Hepatocyte (in vitro differentiated cells): Measurements from ENCODE around the gene ARFGEF3. TPM values are rescaled to one million over a fixed set of nuclear protein-coding genes. Genes with fewer than 3 reads are reported as not detected.
"Not testable (repeated sequence)": the region's sequence is repeated elsewhere in the genome, so short reads cannot be mapped to it uniquely, and the experiment has no call there.

Experiments used
- DNase-seq: peaks from one replicate; pipeline ENCODE4 v3.0.0-alpha.2; 2016; ENCODE audit warnings: low spot score
- H2AFZ ChIP-seq: fragments of 200-600 bp; sonication (generic); 2 replicates; pipeline ENCODE4 v1.6.0; 2016; ENCODE audit warnings: antibody characterized with exemption, mild to moderate bottlenecking
- H3K27ac ChIP-seq: fragments of 200-600 bp; sonication (generic); 2 replicates; pipeline ENCODE4 v1.5.1; 2016; ENCODE audit warnings: mild to moderate bottlenecking
- H3K27me3 ChIP-seq: fragments of 200-600 bp; sonication (generic); 2 replicates; pipeline ENCODE4 v1.6.1; 2016
- H3K36me3 ChIP-seq: fragments of 200-600 bp; sonication (generic); replicated peaks from 2 replicates; pipeline ENCODE4 v1.5.1; 2016; ENCODE audit warnings: low read depth; ENCODE audit not compliant: insufficient read depth
- H3K4me1 ChIP-seq: fragments of 200-600 bp; sonication (generic); 2 replicates; pipeline ENCODE4 v1.5.1; 2016; ENCODE audit warnings: mild to moderate bottlenecking, moderate library complexity; ENCODE audit not compliant: insufficient read depth
- H3K4me2 ChIP-seq: fragments of 200-600 bp; sonication (generic); 2 replicates; pipeline ENCODE4 v1.6.0; 2016
- H3K4me3 ChIP-seq: fragments of 200-600 bp; sonication (generic); 2 replicates; pipeline ENCODE4 v1.5.1; 2016; ENCODE audit warnings: mild to moderate bottlenecking
- H3K79me2 ChIP-seq: fragments of 200-600 bp; sonication (generic); 2 replicates; pipeline ENCODE4 v1.6.0; 2017; ENCODE audit warnings: mild to moderate bottlenecking
- H3K9me2 ChIP-seq: fragments of 200-600 bp; sonication (generic); replicated peaks from 2 replicates; pipeline ENCODE4 v1.6.0; 2017; ENCODE audit warnings: mild to moderate bottlenecking; ENCODE audit not compliant: insufficient read depth
- H3K9me3 ChIP-seq: fragments of 200-600 bp; sonication (generic); 2 replicates; pipeline ENCODE4 v1.5.1; 2016; ENCODE audit warnings: low read depth, mild to moderate bottlenecking
- H4K20me1 ChIP-seq: fragments of 200-600 bp; sonication (generic); 2 replicates; pipeline ENCODE4 v1.6.0; 2016; ENCODE audit warnings: mild to moderate bottlenecking; ENCODE audit not compliant: insufficient read depth, poor library complexity, severe bottlenecking
- EZH2 ChIP-seq: fragments of 200-600 bp; sonication (generic); IDR thresholded peaks from 2 replicates; pipeline ENCODE4 v1.6.1; 2016; ENCODE audit warnings: antibody characterized with exemption, mild to moderate bottlenecking, borderline replicate concordance
- EZH2phosphoT487 ChIP-seq: fragments of 200-600 bp; sonication (generic); IDR thresholded peaks from one replicate; pipeline ENCODE4 v1.6.1; 2018; ENCODE audit warnings: antibody characterized with exemption, mild to moderate bottlenecking, low read depth, moderate library complexity; ENCODE audit not compliant: unreplicated experiment, severe bottlenecking
- WGBS: methylation state at CpG from one replicate; pipeline ENCODE4 v1.1.6; 2016; ENCODE audit warnings: low lambda C conversion rate; ENCODE audit errors: missing lambda C conversion rate; 5-methylcytosine and 5-hydroxymethylcytosine counted together
- polyA plus RNA-seq: library from polyadenylated mRNA; unstranded; fragments of >200 nt; fragmentation: Nextera tagmentation; extraction: Ambion mirVana; gene quantifications from 2 replicates; pipeline ENCODE4 v1.2.1, GENCODE V29; 2016
- total RNA-seq: library from RNA; depleted of rRNA; stranded (reverse); fragments of >200 nt; gene quantifications from 2 replicates; pipeline ENCODE4 v1.2.3, GENCODE V29; 2014
- TF ChIP-seq, protein P1 (sequence below): fragments of 200-600 bp; sonication (generic); IDR thresholded peaks from 2 replicates; pipeline ENCODE4 v1.5.1; 2016; ENCODE audit warnings: antibody characterized with exemption, mild to moderate bottlenecking; ENCODE audit not compliant: poor library complexity

The ARFGEF3 gene
- total and polyA plus RNA-seq, 2 experiments from 2014 or later: 0.83 to 3.9 TPM

DNA sequence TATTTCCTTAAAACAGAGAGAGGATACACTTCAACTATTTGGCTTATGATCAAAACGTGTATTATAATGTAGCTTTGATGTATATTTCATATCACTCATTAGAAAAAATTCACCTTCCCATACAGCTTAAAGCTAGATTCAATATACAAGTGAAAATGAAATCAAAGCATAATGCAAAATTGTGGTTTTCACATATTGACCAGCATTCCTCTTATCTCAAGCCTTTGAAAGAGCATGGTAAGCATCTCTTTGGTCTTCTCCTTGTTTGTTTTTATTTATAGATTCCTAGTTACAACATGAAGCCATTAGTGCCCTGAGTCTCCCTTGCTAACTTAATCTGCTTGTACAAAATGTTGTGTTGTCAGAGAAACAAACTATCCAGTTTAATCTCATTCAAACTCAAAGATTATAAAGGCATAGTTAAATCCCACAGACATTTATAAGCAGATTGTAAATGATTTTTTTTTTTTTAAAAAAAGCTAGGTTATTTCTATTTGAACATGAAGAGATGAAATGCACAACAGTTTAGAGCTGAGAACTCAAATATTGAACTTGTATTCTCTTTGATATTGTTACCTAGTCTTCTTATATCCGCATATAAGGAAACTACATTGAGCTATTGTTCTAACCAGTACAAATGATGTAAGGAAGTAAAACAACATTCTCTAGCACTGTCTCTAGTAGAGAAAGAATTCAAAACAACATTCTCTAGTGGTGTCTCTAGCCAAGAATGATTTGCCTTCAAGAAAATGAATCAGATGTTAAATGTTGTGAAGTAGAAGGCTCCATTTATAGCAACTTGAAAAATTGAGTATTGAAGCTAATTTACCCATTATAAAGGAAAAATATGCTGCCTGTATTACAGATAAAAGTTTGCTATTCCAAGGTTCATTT is 184.8 kb downstream of the ARFGEF3 start:
- no peaks in the 10 kb centered on the region for H3K36me3 ChIP-seq
- whole genome bisulfite sequencing: 81% methylated on average over 2 of the region's 2 CpGs
- H3K9me2 ChIP-seq: no peaks in the 10 kb centered on the region
- H3K9me3 ChIP-seq: no peaks in the 10 kb centered on the region
- no peak overlapping the region for H3K4me2 ChIP-seq
- H3K27ac ChIP-seq: no peak overlapping the region
- H3K4me3 ChIP-seq: no peak overlapping the region
- H2AFZ ChIP-seq: no peak overlapping the region
- TF ChIP-seq, protein P1, sequence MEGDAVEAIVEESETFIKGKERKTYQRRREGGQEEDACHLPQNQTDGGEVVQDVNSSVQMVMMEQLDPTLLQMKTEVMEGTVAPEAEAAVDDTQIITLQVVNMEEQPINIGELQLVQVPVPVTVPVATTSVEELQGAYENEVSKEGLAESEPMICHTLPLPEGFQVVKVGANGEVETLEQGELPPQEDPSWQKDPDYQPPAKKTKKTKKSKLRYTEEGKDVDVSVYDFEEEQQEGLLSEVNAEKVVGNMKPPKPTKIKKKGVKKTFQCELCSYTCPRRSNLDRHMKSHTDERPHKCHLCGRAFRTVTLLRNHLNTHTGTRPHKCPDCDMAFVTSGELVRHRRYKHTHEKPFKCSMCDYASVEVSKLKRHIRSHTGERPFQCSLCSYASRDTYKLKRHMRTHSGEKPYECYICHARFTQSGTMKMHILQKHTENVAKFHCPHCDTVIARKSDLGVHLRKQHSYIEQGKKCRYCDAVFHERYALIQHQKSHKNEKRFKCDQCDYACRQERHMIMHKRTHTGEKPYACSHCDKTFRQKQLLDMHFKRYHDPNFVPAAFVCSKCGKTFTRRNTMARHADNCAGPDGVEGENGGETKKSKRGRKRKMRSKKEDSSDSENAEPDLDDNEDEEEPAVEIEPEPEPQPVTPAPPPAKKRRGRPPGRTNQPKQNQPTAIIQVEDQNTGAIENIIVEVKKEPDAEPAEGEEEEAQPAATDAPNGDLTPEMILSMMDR: no peak
- TF ChIP-seq EZH2 (no peak), EZH2phosphoT487 (no peak)
- no peaks in the 10 kb centered on the region for H3K27me3 ChIP-seq
- H4K20me1 ChIP-seq: no peaks in the 10 kb centered on the region
- no peaks in the 10 kb centered on the region for H3K79me2 ChIP-seq
- H3K4me1 ChIP-seq: no peaks in the 10 kb centered on the region
- no peak for DNase-seq

DNA sequence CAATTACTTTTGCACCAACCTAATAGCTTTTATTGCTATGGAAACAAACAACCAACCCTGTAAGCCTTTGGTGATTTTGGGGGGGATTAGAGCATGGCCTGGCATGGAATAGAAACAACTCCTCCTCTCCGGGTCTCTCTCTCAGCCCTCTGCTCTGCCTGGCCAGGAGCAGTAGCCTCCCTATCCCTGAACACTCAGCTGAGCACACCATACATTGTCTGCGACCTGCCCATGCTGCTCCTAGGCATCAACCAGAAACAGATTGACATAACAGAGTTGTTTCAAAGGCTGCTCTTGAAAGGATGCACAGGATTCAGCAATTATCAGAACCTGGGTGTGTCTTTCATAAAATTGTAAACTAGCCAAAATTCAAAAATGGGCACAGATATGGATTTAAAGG is 186.1 kb downstream of the ARFGEF3 start:
- Histone ChIP-seq H3K4me1 (no peaks in the 10 kb centered on the region), H2AFZ (no peak overlapping the region), H3K36me3 (no peaks in the 10 kb centered on the region), H3K9me3 (no peaks in the 10 kb centered on the region), H3K4me3 (no peak overlapping the region), H3K27me3 (no peaks in the 10 kb centered on the region), H3K27ac (no peak overlapping the region), H4K20me1 (no peaks in the 10 kb centered on the region), H3K79me2 (no peaks in the 10 kb centered on the region), H3K4me2 (no peak overlapping the region), H3K9me2 (no peaks in the 10 kb centered on the region)
- 70% methylated on average over 2 of the region's 2 CpGs for WGBS
- TF ChIP-seq EZH2: no peak
- no peak for DNase-seq

DNA sequence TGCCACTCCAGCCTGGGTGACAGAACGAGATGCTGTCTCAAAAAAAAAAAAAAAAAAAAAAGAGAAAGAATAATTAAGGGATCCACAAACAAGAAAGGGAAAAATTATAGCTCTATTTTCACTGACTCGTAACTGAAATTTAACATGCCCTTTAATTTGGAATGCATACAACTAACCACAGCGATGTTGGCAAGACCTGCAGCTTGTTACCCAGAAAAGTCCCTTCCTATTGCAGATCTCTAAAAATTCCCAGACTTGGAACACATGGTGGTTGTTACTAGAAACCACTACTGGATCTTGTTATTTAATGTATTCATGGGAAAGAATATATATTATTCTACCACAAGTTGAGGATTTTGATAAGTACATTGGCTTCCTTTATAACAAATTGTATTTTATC is 188.2 kb downstream of the ARFGEF3 start:
- Histone ChIP-seq H3K4me2 (no peak overlapping the region), H4K20me1 (no peaks in the 10 kb centered on the region), H3K79me2 (no peaks in the 10 kb centered on the region), H3K4me3 (no peak overlapping the region), H3K4me1 (no peaks in the 10 kb centered on the region), H2AFZ (no peak overlapping the region), H3K27me3 (no peaks in the 10 kb centered on the region), H3K27ac (no peak overlapping the region), H3K9me2 (no peaks in the 10 kb centered on the region), H3K9me3 (no peaks in the 10 kb centered on the region), H3K36me3 (no peaks in the 10 kb centered on the region)
- TF ChIP-seq EZH2phosphoT487: no peak
- no peak for TF ChIP-seq EZH2
- TF ChIP-seq, protein P1: no peak
- DNase-seq: no peak
- 92% methylated on average over 3 of the region's 3 CpGs for WGBS

- Histone ChIP-seq H3K27ac (no peak overlapping the region), H3K79me2 (no peaks in the 10 kb centered on the region), H3K9me2 (no peaks in the 10 kb centered on the region), H3K4me2 (no peak overlapping the region), H3K4me1 (no peaks in the 10 kb centered on the region), H3K36me3 (no peaks in the 10 kb centered on the region), H4K20me1 (no peaks in the 10 kb centered on the region), H3K27me3 (no peaks in the 10 kb centered on the region), H2AFZ (no peak overlapping the region), H3K9me3 (no peaks in the 10 kb centered on the region), H3K4me3 (no peak overlapping the region)
- DNase-seq: no peak
- 86% methylated on average over 1 of the region's 1 CpG for WGBS
- TF ChIP-seq EZH2phosphoT487 (no peak), EZH2 (no peak)
- TF ChIP-seq, protein P1: no peak
These were observed 196.2 kb downstream of the ARFGEF3 start for GRCh38 chr6:138357928-138358327.

DNA sequence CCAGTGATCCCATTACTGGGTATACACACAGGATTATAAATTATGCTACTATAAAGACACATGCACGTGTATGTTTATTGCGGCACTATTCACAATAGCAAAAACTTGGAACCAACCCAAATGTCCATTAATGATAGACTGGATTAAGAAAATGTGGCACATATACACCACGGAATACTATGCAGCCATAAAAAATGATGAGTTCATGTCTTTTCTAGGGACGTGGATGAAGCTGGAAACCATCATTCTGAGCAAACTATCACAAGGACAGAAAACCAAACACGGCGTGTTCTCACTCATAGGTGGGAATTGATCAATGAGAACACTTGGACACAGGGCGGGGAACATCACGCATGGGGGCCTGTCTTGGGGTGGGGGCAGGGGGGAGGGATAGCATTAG is 206.9 kb downstream of the ARFGEF3 start:
- H3K4me1 ChIP-seq, H4K20me1 ChIP-seq, H3K27ac ChIP-seq, H2AFZ ChIP-seq, H3K4me2 ChIP-seq, H3K36me3 ChIP-seq, H3K9me2 ChIP-seq, H3K9me3 ChIP-seq, H3K27me3 ChIP-seq, DNase-seq, H3K79me2 ChIP-seq, H3K4me3 ChIP-seq: not testable (repeated sequence)
- 97% methylated on average over 8 of the region's 8 CpGs for WGBS
